Muscle of back (tissue), 11 donors: ENCODE results near the gene TSC2. TPM values are rescaled to one million over a fixed set of nuclear protein-coding genes. Genes with fewer than 3 reads are reported as not detected.
"Not testable (repeated sequence)": the region's sequence is repeated elsewhere in the genome, so short reads cannot be mapped to it uniquely, and the experiment has no call there.

Experiments used
- DNase-seq, 3 donors: peaks; one replicate each; pipeline versions ENCODE4 v3.0.0 to v3.0.0-alpha.2; 2013
- polyA plus RNA-seq, 10 donors: library from polyadenylated mRNA; unstranded; fragments of 120-200 nt; gene quantifications; one replicate each; pipeline ENCODE4 v1.2.1, GENCODE V29; 2013; ENCODE audit not compliant: insufficient read length in 10 of 10

The TSC2 gene
- polyA plus RNA-seq, 10 donors, result 62.2 to 104 (median 75.1) TPM

DNA sequence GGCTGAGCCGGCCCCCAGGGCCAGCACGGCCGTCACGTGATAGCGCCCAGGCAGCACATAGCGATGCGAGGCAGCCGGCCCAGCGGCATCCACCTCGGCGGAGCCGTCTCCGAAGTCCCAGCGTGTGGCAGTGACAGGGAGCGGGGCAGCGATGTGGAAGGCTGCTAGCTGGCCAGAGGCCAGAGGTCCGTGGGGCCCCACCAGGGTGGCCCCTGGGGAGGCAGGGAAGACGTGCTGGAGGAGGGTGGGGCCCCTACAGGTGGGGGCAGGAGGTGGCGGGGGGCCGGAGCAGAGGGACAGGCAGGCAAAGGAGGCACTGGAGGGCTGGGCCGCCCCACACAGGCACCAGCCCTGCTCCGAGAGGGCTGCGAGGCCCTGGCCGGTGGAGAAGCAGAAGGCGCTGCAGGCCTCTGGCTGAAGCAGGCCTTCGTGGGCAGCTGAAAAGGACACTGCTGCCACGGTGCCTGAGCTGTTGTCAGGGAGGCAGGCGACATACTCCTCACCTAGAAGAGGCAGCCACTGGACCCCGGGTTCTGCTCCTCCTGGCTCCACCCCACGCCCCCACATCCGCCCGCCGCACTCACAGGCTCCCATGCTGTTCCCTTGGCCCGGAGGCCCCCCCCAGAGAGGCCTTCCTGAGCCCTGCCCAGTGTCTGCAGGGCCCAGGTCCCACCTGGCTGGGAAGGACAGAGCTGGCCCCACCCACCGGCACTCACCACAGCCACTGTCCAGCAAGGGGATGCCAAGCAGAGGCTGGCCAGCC is 70.4 kb downstream of the TSC2 start:
- not testable (repeated sequence) for DNase-seq

DNA sequence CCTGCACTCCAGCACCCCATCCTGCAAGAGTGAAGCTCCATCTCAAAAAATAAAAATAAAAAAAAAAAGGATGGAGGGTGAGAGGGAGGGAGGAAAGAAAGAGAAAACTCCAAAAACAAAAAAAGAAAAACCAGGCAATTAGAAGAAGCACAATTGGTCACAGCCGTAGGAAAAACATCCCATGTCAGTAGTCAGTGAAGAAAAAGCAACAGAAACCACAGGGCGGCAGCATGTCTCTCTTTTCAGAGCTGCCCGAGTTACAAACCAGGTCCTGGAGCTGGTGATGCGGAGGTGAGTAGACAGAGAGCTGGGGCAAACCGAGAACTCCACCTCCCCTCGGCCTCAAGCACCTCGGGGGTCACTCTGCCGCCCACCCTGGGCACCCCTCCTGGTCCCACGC is 73.5 kb downstream of the TSC2 start:
- peak in 1 of 3 donors; percentile 61 for DNase-seq

DNA sequence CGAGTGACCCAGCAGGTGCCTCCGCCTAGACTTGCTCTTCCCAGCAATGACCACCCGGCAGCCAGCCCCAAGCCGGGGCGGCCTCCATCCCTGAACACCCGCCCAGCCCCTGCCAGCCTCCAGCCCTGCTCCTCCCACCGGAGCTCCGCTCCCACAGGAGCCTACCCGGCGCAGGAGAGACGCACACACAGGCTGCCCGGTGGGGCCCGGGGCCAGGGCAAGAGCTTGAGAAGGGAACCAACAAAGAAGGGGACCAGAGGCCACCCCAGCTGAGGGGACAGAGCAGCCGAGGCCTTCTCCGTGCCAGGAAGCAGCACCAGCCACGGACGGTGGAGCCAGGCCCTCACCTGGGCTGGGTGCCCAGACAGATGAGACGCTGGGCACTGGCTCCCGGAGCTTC is 74.1 kb downstream of the TSC2 start:
- no peak for DNase-seq

DNA sequence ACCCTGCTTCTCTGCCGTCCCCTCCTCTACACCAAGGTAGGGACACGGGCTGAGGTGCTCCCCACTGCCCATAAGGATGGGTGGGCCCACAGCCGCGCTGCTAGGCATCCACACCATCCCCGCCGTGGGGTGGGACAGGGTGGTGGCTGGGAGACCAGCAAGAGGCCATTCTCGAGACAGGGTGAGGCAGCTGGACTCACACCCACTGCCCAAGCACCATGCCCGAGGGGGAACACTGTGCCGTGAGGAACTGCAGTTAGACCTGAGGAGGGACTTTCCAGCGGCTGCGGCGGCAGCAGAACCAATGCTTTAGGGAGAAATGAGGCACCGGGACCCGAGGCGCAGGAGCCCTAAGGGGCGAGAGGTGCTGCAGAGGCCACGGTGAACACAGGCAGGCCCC is 74.6 kb downstream of the TSC2 start:
- DNase-seq, result peak in 1 of 3 donors; percentile 16

DNA sequence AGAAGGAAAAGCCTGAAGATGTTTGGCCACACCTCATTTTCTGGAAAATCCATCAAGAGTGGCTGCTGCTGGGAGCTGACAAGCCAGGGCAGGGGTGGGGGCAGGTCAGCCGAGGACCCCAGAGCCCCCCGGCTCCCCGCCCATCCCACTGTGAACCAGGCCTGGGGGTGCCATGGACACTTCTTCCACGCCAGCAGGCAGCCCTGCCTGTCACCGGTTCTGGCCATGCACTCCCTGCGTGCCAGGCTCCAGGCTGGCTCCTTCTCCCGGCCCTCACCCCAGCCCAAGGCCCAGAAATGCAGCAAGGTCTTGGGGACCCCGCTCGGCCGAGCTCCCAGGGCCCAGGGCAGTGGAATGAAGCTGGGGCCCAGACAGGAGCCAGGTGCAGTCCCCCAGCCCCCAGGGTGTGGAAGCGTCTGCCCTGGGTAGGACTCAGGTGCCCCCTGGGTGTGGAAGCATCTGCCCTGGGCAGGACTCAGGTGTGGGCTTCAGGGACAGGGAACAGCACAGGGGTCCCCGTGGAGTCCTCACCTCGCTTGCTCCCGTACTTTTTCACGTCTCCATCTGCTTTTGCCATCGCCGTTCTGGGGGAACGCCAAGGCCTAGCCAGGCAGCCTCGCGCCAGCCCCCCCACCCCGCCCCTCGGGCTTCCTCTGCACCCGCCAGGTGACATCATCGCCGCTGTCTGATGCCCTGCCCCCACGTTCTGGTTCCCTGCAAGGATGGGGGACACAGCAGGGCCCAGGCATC is 75.3 kb downstream of the TSC2 start:
- DNase-seq, result peak in 1 of 3 donors; percentile 48

DNA sequence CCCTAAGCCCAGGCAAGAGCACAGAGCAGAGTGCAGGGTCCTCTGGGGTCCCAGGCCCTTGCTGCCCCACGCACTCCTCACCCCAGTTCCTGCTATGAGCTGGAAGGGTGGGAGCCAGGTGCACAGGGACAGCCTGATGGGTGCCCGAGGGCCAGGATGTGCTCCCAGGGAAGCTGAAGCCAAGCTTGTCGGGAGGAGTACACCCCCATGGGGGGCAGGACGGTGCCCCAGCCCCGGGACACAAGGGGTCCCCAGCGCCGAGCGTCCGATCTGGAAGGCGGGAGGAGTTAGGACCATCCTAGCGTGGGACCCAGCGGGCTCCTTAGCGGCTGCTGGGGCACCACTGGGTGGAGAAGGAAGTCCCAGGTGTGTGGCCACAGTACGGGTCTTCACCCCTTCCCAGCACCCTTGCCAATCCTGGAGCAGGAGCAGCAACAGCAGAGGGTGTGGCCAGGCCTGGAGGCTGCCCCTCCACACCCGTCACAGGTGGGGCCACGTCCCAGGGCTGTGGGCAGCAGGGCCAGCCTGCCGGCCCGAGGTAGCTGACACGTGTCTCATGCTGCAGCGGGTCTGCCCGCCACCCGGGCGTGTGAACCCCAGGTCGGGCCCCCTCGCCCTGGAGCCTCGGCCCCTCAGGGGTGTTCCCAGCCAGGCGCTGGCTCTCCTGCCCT is 76.1 kb downstream of the TSC2 start:
- peak in 1 of 3 donors; percentile 36 for DNase-seq

DNA sequence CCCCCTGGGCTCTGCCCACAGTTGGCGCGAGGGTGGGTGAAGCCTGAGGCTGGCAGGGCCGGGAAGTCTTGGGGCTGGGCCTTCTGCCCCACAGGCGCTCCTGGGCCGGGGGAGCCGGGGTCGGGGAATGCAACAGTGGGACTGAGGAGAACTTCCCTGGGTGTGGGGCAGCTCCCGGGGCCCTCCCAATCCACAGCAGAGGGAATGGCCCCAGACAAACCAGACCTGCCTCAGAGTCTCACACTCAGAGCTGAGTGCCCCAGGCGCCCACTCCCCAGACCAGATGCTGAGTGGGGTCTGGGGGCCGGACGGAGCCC is 76.5 kb downstream of the TSC2 start:
- not testable (repeated sequence) for DNase-seq

DNA sequence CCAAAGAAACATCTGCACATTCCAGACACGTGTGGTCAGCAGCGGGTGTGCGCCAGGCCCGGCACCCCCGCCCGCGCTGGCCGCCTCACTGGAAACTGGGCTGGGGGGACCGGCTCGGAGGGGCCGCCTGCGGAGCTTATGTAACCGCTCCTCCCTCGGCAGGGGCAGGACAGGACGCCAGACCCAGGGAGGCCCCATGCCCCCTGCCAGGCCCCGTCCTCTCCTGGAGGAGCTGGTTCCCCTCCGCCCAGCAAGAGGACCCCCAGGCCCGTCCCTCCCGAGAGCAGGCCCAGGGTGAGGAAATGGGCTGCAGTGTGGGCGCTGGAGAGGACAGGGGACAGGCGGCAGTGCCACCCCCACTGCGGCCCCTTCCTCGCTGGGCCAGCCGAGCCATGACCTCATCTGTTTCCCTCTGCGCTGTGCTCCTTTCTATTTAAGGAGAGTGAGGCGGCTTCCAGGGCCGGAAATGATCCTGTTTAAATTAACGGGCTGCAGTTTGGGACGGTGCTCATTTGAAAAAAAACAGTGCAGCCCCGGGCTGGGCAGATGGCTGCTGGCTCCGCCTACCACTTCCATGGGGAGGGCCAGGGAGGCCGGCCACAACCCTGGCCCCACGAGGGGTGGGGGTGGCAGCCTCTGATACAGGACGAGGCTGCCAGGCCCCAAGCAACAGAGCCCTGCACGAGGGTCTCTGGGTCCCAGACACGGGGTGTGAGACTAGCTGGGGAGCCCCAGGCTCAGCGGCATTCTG is 77.1 kb downstream of the TSC2 start:
- DNase-seq, result peak; percentile 76 to 95 (median 82)

DNA sequence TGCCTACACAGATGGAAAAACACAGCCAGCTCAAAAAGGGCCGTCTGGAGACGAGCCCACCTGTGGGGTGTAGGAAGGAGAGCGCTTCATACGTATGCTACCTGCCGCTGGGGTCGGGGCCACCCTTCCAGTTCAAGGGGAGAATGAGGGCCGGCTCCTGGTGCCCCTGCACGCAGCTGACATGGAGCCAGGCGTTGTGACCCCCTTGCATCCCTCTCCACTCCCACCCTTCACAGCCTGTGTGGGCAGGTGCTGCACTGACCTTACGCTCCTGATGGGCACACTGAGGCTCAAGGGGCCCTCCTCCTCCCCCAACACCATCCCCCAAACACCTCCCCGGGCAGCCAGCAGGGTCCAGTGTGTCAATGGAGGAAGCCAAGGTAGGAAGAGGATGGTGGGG is 77.8 kb downstream of the TSC2 start:
- DNase-seq, result peak in 1 of 3 donors; percentile 22

DNA sequence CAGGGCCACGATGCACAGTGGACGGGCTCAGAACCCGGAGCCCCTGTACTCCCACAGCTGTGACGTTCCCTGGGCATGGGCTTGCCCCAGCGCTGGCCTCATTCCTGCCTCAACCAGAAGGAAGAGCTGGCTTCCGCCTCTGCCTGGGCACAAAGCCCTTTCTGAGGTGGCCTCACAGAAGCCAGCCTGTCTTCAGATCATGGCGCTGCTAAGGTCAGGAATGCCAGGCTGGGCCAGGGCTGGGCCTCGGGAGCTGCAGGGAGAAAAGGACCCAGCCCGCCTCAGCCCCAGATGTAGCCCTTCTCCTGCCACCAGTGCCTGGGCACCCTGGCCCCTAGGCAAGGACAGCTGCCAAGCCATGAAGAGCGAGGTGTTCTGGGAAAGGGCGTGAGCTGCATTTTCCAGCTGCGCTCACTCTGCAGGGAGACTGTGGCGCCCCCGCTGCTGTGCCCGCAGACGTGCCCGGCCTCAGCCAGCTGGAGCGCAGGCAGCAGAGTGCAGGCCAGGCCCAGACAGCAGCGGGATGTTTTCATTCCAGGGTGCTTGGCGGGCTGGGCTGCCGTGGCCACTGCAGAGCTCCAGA is 78.5 kb downstream of the TSC2 start:
- DNase-seq, result peak in 1 of 3 donors; percentile 62

DNA sequence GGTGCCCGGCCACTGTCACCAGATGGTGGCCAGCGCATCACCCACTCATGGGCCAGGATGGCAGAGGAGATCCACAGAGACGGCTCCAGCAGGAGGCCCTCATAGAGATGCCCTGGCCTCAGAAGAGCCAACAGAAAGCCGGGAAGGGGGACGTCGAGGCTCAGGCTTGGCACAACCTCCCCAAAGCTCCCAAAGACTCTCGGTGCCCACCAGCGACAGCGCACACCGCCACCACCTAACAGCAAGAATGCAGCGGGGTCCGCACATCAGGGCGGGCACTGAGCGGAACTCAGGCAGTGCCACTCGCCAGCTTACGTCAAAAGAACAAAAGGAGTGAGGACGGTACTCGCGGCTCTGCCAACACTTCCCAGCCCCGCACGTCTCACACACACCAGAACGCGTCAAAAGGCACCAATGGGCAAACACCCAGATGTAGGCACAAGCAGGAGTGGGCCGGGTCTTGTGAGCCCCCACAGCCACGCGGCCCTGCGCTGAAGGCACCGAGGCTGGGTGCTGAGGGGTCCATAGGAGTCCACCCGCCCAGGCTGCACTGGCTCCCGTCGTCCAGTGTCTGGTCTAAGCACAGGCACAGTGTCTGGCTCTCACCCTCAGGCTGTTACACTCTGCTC is 79.3 kb downstream of the TSC2 start:
- DNase-seq, result peak in 1 of 3 donors; percentile 26

DNA sequence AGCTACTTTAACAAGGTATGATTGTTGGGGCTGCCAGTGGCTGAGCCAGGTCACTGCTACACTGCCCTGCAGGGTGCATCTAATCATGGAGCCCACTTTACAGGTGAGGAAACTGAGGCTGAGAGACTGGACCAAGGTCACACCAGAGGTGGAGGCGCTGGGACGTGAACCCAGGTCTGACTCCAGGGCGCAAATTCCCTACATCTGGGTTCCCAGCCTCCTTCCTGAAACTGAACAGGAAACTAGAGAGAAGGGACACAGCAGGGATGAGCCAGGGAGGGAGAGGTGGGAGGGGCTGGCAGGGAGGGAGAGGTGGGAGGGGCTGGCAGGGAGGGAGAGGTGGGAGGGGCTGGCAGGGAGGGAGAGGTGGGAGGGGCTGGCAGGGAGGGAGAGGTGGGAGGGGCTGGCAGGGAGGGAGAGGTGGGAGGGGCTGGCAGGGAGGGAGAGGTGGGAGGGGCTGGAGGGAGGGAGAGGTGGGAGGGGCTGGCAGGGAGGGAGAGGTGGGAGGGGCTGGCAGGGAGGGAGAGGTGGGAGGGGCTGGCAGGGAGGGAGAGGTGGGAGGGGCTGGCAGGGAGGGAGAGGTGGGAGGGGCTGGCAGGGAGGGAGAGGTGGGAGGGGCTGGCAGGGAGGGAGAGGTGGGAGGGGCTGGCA is 80.0 kb downstream of the TSC2 start:
- DNase-seq, result peak in 2 of 3 donors; percentile 37 to 67

DNA sequence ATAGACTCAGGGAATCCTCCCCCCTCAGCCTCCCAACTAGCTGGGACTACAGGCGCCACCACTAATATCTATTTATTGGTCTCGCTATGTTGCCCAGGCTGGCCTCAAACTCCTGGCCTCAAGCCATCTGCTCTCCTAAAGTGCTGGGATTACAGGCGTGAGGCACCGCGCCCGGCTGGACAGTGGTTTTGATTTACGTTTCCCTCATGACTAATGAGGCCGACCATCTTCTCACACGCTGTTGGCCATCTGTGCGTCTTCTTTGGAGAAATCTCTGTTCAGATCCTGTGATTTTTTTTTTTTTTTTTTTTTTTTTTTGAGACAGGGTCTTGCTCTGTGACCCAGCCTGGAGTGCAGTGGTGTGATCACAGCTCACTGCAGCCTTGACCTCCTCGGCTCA is 81.5 kb downstream of the TSC2 start:
- DNase-seq, result peak in 1 of 3 donors; percentile 32

DNA sequence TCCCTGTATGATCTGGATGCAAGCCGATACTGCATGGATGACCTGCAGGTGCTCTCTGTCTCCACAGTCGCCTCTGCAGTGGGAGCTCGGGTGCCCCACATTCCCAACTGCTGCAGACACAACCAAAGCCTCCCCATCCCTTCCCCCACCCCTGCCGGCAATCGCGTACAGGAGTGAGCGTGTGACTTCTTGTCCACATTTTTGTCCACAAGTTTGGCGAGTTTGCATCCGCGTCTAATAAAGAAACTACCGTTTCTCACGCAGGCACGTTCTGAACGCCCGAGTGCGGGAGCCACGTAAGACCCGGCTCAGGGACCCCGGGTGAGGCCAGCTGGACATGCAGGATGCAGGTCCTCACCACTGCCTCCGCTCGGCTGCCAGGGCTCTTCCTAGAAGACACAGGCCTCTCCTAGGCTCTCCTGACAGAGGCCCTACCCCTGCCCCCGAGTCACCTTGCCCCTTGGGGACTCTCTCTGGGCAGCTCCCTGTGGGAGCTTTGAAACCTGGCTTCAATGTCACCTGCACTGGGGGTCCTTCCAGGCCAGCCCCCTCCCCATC is 82.2 kb downstream of the TSC2 start:
- DNase-seq, result not testable (repeated sequence)

DNA sequence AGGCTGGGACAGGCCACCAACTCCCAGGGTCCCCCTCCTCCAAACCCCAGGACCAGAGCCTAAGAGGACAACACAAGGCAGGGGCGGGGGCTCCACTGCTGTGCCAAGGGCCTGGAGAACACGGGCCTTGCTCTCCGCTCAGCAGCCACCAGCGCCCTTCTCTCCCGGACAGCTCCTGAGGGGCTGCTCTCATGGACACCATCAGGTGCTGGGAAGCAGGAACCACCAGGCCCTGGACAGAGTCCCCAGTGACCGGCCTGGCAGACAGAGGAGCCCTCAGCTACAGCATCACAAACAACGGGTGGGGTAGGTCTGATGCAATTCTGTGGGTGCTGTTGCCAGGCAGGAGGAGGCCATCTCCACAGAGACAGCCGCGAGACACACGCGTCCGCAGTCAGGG is 86.0 kb downstream of the TSC2 start:
- DNase-seq, result not testable (repeated sequence)

DNA sequence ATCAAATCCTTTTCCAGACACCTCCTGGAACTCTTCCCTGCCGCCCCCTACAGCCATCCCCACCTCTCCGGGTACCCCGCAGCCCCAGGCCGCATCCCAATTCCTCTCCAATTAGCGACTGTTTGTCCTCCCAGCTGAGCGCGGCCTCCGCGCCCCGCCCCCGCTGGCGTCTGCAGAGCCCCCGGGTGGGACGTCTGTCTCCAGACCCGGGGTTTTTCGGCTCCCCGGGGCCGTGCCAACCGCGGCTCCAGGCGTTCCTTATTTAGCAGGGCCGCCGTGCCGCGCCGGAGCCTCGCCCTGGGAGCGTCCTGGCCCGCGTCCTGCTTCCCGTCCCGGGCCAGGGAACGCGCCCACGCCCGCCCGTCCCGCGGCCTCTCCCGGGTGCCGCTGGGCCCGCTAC is 87.3 kb downstream of the TSC2 start:
- peak in 1 of 3 donors; percentile 44 for DNase-seq

DNA sequence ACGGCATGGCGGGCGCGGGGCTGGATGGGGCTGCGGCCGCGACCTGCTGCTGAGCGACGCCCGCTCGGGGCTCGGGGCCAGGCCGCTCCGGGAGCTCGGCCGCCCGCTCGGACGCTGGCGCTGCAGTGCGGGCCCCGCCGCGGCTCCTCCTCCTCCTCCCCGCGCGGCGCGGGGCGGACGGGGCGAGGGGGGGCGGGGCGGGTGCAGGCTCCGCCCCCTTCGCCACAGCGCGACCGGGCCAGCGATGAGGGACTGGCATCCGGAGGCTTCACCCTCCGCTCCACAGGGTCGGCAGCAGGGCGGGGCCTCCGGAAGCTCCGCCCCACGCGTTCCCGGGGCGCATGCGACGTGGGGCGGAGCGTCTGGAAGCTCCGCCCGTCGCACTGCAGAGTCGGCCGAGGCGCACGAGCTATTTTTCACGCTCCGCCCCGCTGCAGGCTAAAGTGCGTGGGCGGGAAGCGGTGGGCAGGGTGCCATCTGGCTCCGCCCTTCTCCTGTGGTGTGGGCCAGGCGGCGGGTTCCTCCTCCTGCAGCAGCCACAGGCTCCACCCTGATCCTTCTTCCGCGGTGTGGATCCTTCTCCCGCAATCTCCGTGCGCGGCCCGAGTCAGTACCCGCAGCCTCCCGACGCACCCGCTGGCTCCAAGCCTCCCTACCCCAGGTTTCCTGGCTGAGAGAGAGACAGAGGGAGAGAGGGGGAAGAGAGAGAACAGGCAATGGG is 88.1 kb downstream of the TSC2 start, which contains the start of gene PKD1:
TSS of gene PKD1 (minus strand) at position 129 of the 721 bp plus-strand sequence. CDS start 209 bp downstream, outside the sequence.
- DNase-seq, result peak; percentile 94 to 98 (median 95)
